Osteoblast (primary cell): ENCODE measurements around the gene AGBL2. TPM values are rescaled to one million over a fixed set of nuclear protein-coding genes. Genes with fewer than 3 reads are reported as not detected.
"Not testable (repeated sequence)": the region's sequence is repeated elsewhere in the genome, so short reads cannot be mapped to it uniquely, and the experiment has no call there.

Experiments
- DNase-seq: peaks from one replicate; pipeline ENCODE4 v3.0.0; 2011; ENCODE audit warnings: low spot score, mixed read lengths; ENCODE audit not compliant: insufficient read length; ENCODE audit errors: missing footprints
- H2AFZ ChIP-seq: 2 replicates; pipeline ENCODE4 v1.6.0; 2011; ENCODE audit warnings: mild to moderate bottlenecking, low read length
- H3K27ac ChIP-seq: 2 replicates; pipeline ENCODE4 v1.5.1; 2011; ENCODE audit warnings: mild to moderate bottlenecking, low read depth, low read length, moderate library complexity
- H3K27me3 ChIP-seq: 2 replicates; pipeline ENCODE4 v1.6.0; 2012; ENCODE audit warnings: mild to moderate bottlenecking, control low read depth, inconsistent platforms, low read length, moderate library complexity; ENCODE audit not compliant: insufficient read depth
- H3K36me3 ChIP-seq: 2 replicates; pipeline ENCODE4 v1.5.1; 2011; ENCODE audit warnings: mild to moderate bottlenecking, low read length, control low read depth, moderate library complexity; ENCODE audit not compliant: insufficient read depth
- H3K4me1 ChIP-seq: 2 replicates; pipeline ENCODE4 v1.5.1; 2011; ENCODE audit warnings: mild to moderate bottlenecking, low read length, control low read depth, moderate library complexity; ENCODE audit not compliant: insufficient read depth
- H3K4me2 ChIP-seq: 2 replicates; pipeline ENCODE4 v1.6.0; 2011; ENCODE audit warnings: mild to moderate bottlenecking, low read length; ENCODE audit not compliant: insufficient read depth
- H3K4me3 ChIP-seq: fragments of 200-600 bp; sonication (generic); 3 replicates; pipeline ENCODE4 v1.5.1; 2012; ENCODE audit warnings: mild to moderate bottlenecking, low read length, inconsistent platforms; ENCODE audit not compliant: insufficient read depth
- H3K79me2 ChIP-seq: 2 replicates; pipeline ENCODE4 v1.6.0; 2012; ENCODE audit warnings: mild to moderate bottlenecking, low read length, control low read depth, inconsistent platforms; ENCODE audit not compliant: insufficient read depth
- H3K9me3 ChIP-seq: 2 replicates; pipeline ENCODE4 v1.5.1; 2011; ENCODE audit warnings: low read depth, low read length, control low read depth
- H4K20me1 ChIP-seq: 2 replicates; pipeline ENCODE4 v1.6.0; 2012; ENCODE audit warnings: mild to moderate bottlenecking, low read length, control low read depth; ENCODE audit not compliant: insufficient read depth
- total RNA-seq: library from RNA; depleted of rRNA; stranded (reverse); fragments of >200 nt; gene quantifications from 2 replicates; pipeline ENCODE4 v1.2.3, GENCODE V29; 2012
- TF ChIP-seq, protein P1 (sequence below): IDR thresholded peaks from 2 replicates; pipeline ENCODE4 v1.5.1; 2011; ENCODE audit warnings: mild to moderate bottlenecking, low read depth, low read length, moderate library complexity; ENCODE audit errors: extremely low read depth

AGBL2 gene
- total RNA-seq, 1 donor: 2.2 TPM

DNA sequence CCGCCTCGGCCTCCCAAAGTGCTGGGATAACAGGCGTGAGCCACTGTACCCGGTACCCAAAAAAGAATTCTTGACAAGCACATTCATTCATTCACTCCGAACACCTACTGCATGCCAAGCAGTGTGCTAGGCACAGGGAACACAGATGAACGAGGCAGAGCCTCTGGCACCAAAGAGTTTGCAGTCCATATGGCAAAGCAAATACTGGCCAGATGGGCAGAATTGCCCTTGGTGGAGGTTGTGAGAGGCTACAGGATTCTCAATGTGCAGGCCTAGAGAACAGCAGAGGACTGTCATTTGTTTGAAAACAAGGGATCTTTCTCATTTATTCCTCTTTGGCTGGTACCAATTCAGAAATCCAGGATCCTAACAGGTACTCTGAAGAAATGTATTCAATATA, 45.3 kb downstream of the AGBL2 start:
- no peaks in the 10 kb centered on the region for H4K20me1 ChIP-seq
- no peak for DNase-seq
- H3K9me3 ChIP-seq: no peaks in the 10 kb centered on the region
- no peaks in the 10 kb centered on the region for H3K36me3 ChIP-seq
- H3K4me2 ChIP-seq: no peak overlapping the region
- no peaks in the 10 kb centered on the region for H3K4me1 ChIP-seq
- no peaks in the 10 kb centered on the region for H3K79me2 ChIP-seq
- H3K4me3 ChIP-seq: no peak overlapping the region
- H3K27ac ChIP-seq: no peak overlapping the region
- H2AFZ ChIP-seq: no peak overlapping the region
- no peaks in the 10 kb centered on the region for H3K27me3 ChIP-seq
- TF ChIP-seq, protein P1, sequence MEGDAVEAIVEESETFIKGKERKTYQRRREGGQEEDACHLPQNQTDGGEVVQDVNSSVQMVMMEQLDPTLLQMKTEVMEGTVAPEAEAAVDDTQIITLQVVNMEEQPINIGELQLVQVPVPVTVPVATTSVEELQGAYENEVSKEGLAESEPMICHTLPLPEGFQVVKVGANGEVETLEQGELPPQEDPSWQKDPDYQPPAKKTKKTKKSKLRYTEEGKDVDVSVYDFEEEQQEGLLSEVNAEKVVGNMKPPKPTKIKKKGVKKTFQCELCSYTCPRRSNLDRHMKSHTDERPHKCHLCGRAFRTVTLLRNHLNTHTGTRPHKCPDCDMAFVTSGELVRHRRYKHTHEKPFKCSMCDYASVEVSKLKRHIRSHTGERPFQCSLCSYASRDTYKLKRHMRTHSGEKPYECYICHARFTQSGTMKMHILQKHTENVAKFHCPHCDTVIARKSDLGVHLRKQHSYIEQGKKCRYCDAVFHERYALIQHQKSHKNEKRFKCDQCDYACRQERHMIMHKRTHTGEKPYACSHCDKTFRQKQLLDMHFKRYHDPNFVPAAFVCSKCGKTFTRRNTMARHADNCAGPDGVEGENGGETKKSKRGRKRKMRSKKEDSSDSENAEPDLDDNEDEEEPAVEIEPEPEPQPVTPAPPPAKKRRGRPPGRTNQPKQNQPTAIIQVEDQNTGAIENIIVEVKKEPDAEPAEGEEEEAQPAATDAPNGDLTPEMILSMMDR: no peak

DNA sequence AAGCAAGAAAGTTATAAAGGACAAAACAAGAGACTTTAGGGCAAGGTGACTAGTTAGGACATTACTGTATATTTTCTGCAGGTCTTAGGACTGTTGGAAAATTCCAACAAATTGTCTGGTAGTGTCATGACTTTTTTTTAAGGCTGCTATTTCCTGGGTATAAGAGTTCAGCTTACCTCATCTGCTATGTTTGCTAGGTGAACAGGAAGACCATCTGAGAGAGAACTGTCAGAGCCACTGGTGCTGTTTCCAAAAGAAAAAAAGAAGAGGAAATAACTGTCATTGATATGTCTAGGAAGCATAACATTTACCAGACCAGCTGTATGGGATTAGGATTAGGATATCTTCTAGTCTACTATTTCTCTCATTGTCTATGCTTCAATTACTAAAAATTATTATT, 46.5 kb downstream of the AGBL2 start:
- H4K20me1 ChIP-seq: no peaks in the 10 kb centered on the region
- no peaks in the 10 kb centered on the region for H3K9me3 ChIP-seq
- H3K4me1 ChIP-seq: no peaks in the 10 kb centered on the region
- no peak overlapping the region for H3K4me3 ChIP-seq
- H3K27me3 ChIP-seq: no peaks in the 10 kb centered on the region
- no peak overlapping the region for H2AFZ ChIP-seq
- H3K4me2 ChIP-seq: no peak overlapping the region
- no peak overlapping the region for H3K27ac ChIP-seq
- DNase-seq: no peak
- no peaks in the 10 kb centered on the region for H3K79me2 ChIP-seq
- TF ChIP-seq, protein P1: no peak
- no peaks in the 10 kb centered on the region for H3K36me3 ChIP-seq

DNA sequence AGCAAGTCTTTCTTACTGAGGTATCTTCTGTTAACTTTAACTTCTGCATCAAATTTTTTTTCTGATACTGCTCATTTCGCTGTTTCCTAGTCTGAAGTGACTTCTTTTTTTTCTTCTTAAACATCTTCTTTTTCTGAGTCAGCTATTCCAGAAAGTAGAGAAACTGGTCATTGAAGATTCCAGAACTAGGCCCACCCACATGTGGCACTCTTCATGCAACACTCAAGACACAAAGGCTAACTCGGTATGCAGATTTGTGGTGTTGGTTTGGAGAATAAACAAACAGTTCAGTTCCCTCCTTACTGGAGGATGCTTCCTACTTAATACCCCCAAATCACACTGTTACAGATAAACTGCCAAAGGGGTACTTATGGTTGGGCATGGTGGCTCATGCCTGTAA, 47.6 kb downstream of the AGBL2 start:
- DNase-seq: no peak
- Histone ChIP-seq H3K27me3 (no peaks in the 10 kb centered on the region), H3K4me3 (no peak overlapping the region), H3K4me1 (no peaks in the 10 kb centered on the region), H3K27ac (no peak overlapping the region), H4K20me1 (no peaks in the 10 kb centered on the region), H3K9me3 (no peaks in the 10 kb centered on the region), H3K4me2 (no peak overlapping the region), H3K79me2 (no peaks in the 10 kb centered on the region), H3K36me3 (no peaks in the 10 kb centered on the region), H2AFZ (no peak overlapping the region)
- TF ChIP-seq, protein P1: no peak

DNA sequence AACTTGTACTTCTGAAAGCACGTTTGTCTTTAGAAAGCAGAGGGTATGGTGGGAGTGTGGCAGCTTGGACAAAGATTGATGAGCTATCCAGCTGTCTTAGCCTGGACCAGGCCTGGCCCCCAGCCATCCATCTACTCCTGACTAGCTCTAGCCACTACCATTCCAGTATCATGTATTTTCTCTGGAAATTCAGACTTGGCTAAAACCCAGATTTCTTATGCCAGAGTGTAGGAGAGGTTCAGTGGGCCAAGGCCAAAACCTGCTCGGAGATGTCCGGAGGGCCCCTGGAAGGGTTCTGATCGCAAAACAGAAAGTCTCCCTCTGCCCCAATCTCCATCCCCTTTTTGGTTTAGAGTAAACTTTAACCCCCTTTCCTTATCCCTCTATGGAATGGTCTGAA, 48.0 kb downstream of the AGBL2 start:
- H3K27ac ChIP-seq: no peak overlapping the region
- H4K20me1 ChIP-seq: no peaks in the 10 kb centered on the region
- H3K79me2 ChIP-seq: no peaks in the 10 kb centered on the region
- no peaks in the 10 kb centered on the region for H3K36me3 ChIP-seq
- no peaks in the 10 kb centered on the region for H3K9me3 ChIP-seq
- TF ChIP-seq, protein P1: no peak
- no peak for DNase-seq
- H3K4me3 ChIP-seq: no peak overlapping the region
- H2AFZ ChIP-seq: no peak overlapping the region
- H3K4me1 ChIP-seq: no peaks in the 10 kb centered on the region
- H3K27me3 ChIP-seq: no peaks in the 10 kb centered on the region
- no peak overlapping the region for H3K4me2 ChIP-seq

DNA sequence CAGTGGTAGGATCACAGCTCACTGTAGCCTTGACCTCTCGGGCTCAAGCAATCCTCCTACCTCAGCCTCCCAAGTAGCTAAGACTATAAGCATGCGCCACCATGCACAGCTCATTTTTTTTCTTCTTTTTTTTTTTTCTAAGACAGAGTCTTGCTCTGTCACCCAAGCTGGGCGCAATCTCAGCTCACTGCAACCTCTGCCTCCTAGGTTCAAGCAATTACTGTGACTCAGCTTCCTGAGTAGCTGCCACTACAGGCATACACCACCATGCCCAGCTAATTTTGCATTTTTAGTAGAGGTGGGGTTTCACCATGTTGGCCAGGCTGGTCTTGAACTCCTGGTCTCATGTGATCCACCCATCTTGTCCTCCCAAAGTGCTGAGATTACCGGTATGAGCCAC, 50.2 kb downstream of the AGBL2 start:
- H3K27me3 ChIP-seq, H3K36me3 ChIP-seq, H3K4me3 ChIP-seq, H3K27ac ChIP-seq, H3K4me2 ChIP-seq, H2AFZ ChIP-seq, H4K20me1 ChIP-seq, DNase-seq, H3K4me1 ChIP-seq, H3K9me3 ChIP-seq, H3K79me2 ChIP-seq: not testable (repeated sequence)
